HL-60 (cell line): ENCODE measurements around the gene SPATA7.

ENCODE experiments used
- DNase-seq, 2 experiments: peaks; one replicate each; pipeline ENCODE4 v3.0.0-alpha.2; 2010 to 2020; ENCODE audit warnings: low read depth in 1 of 2, low spot score in 1 of 2
- H3K27ac ChIP-seq: fragments of 250-450 bp; sonication (Bioruptor Pico); replicated peaks from 2 replicates; pipeline ENCODE4 v1.5.1; 2020; ENCODE audit warnings: mild to moderate bottlenecking, moderate library complexity
- H3K27me3 ChIP-seq: fragments of 250-450 bp; sonication (Bioruptor Pico); 2 replicates; pipeline ENCODE4 v1.5.1; 2021; ENCODE audit warnings: mild to moderate bottlenecking, moderate library complexity; ENCODE audit not compliant: insufficient read depth, poor library complexity, severe bottlenecking
- H3K4me3 ChIP-seq: replicated peaks from 2 replicates; pipeline ENCODE4 v1.5.1; 2011; ENCODE audit warnings: mild to moderate bottlenecking, control low read depth, low read length; ENCODE audit not compliant: insufficient read depth
- GABPA ChIP-seq: IDR thresholded peaks from 2 replicates; pipeline ENCODE4 v1.6.1; 2012; ENCODE audit warnings: low read depth
- POLR2AphosphoS5 ChIP-seq: IDR thresholded peaks from 2 replicates; pipeline ENCODE4 v1.6.1; 2012; ENCODE audit warnings: low read depth
- REST ChIP-seq: IDR thresholded peaks from 2 replicates; pipeline ENCODE4 v1.6.1; 2012; ENCODE audit warnings: low read depth; ENCODE audit not compliant: insufficient replicate concordance
- SPI1 ChIP-seq: IDR thresholded peaks from 2 replicates; pipeline ENCODE4 v1.6.1; 2012; ENCODE audit warnings: low read depth, mild to moderate bottlenecking, borderline replicate concordance
- TF ChIP-seq, protein P1 (sequence below): IDR thresholded peaks from one replicate; pipeline ENCODE4 v1.5.1; 2011; ENCODE audit warnings: low read length, control low read depth, inconsistent platforms; ENCODE audit not compliant: insufficient read depth

Gene SPATA7

GRCh38 chr14:88346048-88346639, 39.3 kb upstream of the SPATA7 start:
- Histone ChIP-seq H3K27me3 (no peaks in the 10 kb centered on the region), H3K27ac (no peak overlapping the region), H3K4me3 (no peak overlapping the region)
- TF ChIP-seq REST, result no peak
- TF ChIP-seq POLR2AphosphoS5, result no peak
- TF ChIP-seq GABPA, result no peak
- no peak for TF ChIP-seq SPI1
- TF ChIP-seq, protein P1, sequence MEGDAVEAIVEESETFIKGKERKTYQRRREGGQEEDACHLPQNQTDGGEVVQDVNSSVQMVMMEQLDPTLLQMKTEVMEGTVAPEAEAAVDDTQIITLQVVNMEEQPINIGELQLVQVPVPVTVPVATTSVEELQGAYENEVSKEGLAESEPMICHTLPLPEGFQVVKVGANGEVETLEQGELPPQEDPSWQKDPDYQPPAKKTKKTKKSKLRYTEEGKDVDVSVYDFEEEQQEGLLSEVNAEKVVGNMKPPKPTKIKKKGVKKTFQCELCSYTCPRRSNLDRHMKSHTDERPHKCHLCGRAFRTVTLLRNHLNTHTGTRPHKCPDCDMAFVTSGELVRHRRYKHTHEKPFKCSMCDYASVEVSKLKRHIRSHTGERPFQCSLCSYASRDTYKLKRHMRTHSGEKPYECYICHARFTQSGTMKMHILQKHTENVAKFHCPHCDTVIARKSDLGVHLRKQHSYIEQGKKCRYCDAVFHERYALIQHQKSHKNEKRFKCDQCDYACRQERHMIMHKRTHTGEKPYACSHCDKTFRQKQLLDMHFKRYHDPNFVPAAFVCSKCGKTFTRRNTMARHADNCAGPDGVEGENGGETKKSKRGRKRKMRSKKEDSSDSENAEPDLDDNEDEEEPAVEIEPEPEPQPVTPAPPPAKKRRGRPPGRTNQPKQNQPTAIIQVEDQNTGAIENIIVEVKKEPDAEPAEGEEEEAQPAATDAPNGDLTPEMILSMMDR, result no peak
- DNase-seq, result no peak

- TF ChIP-seq GABPA (no peak), POLR2AphosphoS5 (no peak), REST (no peak), SPI1 (no peak)
- TF ChIP-seq, protein P1, result no peak
- no peak overlapping the region for H3K27ac ChIP-seq
Observed at GRCh38 chr14:88348546-88348945, 36.9 kb upstream of the SPATA7 start.

GRCh38 chr14:88351966-88352691, 33.3 kb upstream of the SPATA7 start:
- H3K27me3 ChIP-seq, result no peaks in the 10 kb centered on the region
- TF ChIP-seq REST, result no peak
- no peak for TF ChIP-seq SPI1
- no peak for TF ChIP-seq POLR2AphosphoS5
- TF ChIP-seq, protein P1, result no peak
- TF ChIP-seq GABPA, result no peak
- no peak overlapping the region for H3K27ac ChIP-seq
- no peak overlapping the region for H3K4me3 ChIP-seq
- no peak for DNase-seq

More at GRCh38 chr14:88348546-88348945, 36.9 kb upstream of the SPATA7 start:
- no peak overlapping the region for H3K4me3 ChIP-seq
- no peaks in the 10 kb centered on the region for H3K27me3 ChIP-seq
- DNase-seq, result no peak
